Peyer's patch (tissue), 4 donors: ENCODE data around the gene PLAAT1. TPM values are rescaled to one million over a fixed set of nuclear protein-coding genes. Genes with fewer than 3 reads are reported as not detected.

Experiments
- DNase-seq, 3 donors: peaks; one replicate each; pipeline ENCODE4 v3.0.0-alpha.2; 2017 to 2019
- H3K27ac ChIP-seq, 4 donors: fragments of 200-600 bp; sonication (generic); one replicate each; pipeline ENCODE4 v1.5.1; 2016 to 2019
- H3K27me3 ChIP-seq, 2 donors: fragments of 200-600 bp; sonication (generic); one replicate each; pipeline ENCODE4 v1.5.1; 2019
- H3K36me3 ChIP-seq, 3 donors: fragments of 200-600 bp; sonication (generic); one replicate each; pipeline ENCODE4 v1.5.1; 2016 to 2019
- H3K4me1 ChIP-seq, 4 donors: fragments of 200-600 bp; sonication (generic); one replicate each; pipeline ENCODE4 v1.5.1; 2016 to 2019
- H3K4me3 ChIP-seq, 4 donors: fragments of 200-600 bp; sonication (generic); 1 replicate in 3 of 4; 2 replicates in 1 of 4; pipeline ENCODE4 v1.5.1; 2016 to 2019; ENCODE audit warnings: mild to moderate bottlenecking in 1 of 4
- H3K9me3 ChIP-seq, 4 donors: fragments of 200-600 bp; sonication (generic); one replicate each; pipeline ENCODE4 v1.5.1; 2016 to 2019; ENCODE audit warnings: mild to moderate bottlenecking in 1 of 4
- POLR2A ChIP-seq, 2 donors: fragments of 450-650 bp; IDR thresholded peaks; one replicate each; pipeline ENCODE4 v1.5.1; 2017; ENCODE audit warnings: antibody characterized with exemption in 2 of 2, mild to moderate bottlenecking in 2 of 2, moderate library complexity in 2 of 2
- total RNA-seq, 4 donors: library from RNA; depleted of rRNA; stranded (reverse); fragments of >200 nt; gene quantifications; one replicate each; pipeline ENCODE4 v1.1.0, GENCODE V29; 2016
- TF ChIP-seq, protein P1 (sequence below), 6 experiments: fragments of 450-650 bp in 4 of 6; fragments of 200-600 bp in 2 of 6; sonication (generic) in 1 of 6; IDR thresholded peaks; one replicate each; pipeline ENCODE4 v1.5.1; 2017 to 2019; ENCODE audit warnings: antibody characterized with exemption in 6 of 6, mild to moderate bottlenecking in 3 of 6, moderate library complexity in 1 of 6

Gene PLAAT1
- total RNA-seq, 4 donors from 2014 or later, result not detected

DNA sequence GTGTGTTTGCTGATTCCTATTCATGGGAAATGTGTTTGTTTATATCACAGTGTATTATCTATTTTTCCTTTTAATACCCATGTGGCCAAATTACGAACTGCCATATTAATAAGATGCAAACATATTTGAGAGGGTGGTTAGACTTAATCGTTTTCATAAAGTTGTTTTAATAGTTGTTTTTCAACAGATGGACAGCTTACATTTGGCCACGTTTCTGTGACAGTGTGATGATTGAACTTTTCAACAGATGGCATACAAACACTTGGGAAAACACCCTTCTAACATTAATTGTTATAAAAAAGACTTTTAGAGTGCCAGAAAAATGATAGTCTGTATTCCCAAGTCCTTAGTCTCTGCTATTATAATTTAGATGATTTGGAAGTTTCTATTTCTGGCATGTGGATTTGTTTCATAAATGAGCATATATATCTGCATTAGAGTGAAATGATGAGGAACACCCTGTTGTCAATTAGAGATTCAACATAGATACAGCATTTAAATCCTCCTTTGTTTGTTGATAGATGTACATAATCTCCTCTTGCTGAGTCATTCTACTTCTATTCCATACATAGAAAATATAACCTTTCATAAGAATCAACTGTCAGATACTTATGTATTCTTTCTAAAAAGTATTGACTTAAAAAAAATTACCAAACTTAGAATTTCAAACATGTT, 13.1 kb downstream of the PLAAT1 start:
- no peaks in the 10 kb centered on the region for H3K27me3 ChIP-seq
- no peak overlapping the region for H3K4me3 ChIP-seq
- H3K27ac ChIP-seq, result no peak overlapping the region
- H3K36me3 ChIP-seq, result no peaks in the 10 kb centered on the region
- TF ChIP-seq POLR2A (IDR thresholded peaks at IDR 0.05), result no peak
- TF ChIP-seq, protein P1, sequence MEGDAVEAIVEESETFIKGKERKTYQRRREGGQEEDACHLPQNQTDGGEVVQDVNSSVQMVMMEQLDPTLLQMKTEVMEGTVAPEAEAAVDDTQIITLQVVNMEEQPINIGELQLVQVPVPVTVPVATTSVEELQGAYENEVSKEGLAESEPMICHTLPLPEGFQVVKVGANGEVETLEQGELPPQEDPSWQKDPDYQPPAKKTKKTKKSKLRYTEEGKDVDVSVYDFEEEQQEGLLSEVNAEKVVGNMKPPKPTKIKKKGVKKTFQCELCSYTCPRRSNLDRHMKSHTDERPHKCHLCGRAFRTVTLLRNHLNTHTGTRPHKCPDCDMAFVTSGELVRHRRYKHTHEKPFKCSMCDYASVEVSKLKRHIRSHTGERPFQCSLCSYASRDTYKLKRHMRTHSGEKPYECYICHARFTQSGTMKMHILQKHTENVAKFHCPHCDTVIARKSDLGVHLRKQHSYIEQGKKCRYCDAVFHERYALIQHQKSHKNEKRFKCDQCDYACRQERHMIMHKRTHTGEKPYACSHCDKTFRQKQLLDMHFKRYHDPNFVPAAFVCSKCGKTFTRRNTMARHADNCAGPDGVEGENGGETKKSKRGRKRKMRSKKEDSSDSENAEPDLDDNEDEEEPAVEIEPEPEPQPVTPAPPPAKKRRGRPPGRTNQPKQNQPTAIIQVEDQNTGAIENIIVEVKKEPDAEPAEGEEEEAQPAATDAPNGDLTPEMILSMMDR (IDR thresholded peaks at IDR 0.05), result no peak
- DNase-seq, result no peak
- peaks cover 0 to 4% (median 0%) of the 10 kb centered on the region in 4 donors for H3K9me3 ChIP-seq
- no peaks in the 10 kb centered on the region for H3K4me1 ChIP-seq

DNA sequence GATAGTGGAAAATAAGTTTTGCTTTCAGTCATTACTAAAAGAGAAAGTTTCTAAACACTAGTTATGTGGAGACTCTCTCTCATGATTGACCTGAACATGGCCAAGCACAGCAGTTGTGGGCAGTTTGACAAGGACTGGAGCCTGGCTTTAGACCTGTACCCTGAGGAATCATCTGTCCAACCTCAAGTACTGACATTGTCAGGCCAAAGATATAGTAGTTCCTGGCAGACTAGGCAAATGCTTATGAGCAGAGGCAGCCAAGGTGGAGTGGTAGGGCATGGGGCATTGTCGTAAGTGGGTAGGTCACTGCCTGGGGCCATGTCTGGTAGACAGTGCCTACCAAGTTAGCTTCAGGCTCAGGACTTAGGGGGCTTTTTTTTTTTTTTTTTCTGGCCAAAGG, 20.9 kb downstream of the PLAAT1 start:
- Histone ChIP-seq H3K4me1 (no peaks in the 10 kb centered on the region), H3K9me3 (no peaks in the 10 kb centered on the region), H3K4me3 (no peak overlapping the region), H3K27ac (no peak overlapping the region), H3K36me3 (no peaks in the 10 kb centered on the region), H3K27me3 (no peaks in the 10 kb centered on the region)
- DNase-seq, result no peak
- TF ChIP-seq, protein P1 (IDR thresholded peaks at IDR 0.05), result no peak
- TF ChIP-seq POLR2A (IDR thresholded peaks at IDR 0.05), result no peak

DNA sequence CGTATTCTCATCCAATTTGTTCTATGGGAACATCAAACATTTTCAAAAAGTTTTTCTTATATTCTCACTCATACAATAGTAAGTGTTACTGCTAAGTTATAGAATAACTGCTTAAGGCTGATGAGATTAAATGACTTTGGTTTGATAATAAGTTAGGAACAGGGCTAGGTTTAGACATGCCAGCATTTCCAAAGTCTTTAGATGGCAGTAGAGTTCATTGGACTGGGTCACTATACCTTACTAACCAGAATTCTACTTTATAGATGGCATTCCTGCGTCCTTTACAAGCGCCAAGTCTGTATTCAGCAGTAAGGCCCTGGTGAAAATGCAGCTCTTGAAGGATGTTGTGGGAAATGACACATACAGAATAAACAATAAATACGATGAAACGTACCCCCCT, 21.7 kb downstream of the PLAAT1 start:
- no peak for TF ChIP-seq POLR2A (IDR thresholded peaks at IDR 0.05)
- TF ChIP-seq, protein P1 (IDR thresholded peaks at IDR 0.05), result no peak
- Histone ChIP-seq H3K4me1 (no peaks in the 10 kb centered on the region), H3K36me3 (no peaks in the 10 kb centered on the region), H3K4me3 (no peak overlapping the region), H3K27ac (no peak overlapping the region), H3K27me3 (no peaks in the 10 kb centered on the region), H3K9me3 (no peaks in the 10 kb centered on the region)
- DNase-seq, result no peak

DNA sequence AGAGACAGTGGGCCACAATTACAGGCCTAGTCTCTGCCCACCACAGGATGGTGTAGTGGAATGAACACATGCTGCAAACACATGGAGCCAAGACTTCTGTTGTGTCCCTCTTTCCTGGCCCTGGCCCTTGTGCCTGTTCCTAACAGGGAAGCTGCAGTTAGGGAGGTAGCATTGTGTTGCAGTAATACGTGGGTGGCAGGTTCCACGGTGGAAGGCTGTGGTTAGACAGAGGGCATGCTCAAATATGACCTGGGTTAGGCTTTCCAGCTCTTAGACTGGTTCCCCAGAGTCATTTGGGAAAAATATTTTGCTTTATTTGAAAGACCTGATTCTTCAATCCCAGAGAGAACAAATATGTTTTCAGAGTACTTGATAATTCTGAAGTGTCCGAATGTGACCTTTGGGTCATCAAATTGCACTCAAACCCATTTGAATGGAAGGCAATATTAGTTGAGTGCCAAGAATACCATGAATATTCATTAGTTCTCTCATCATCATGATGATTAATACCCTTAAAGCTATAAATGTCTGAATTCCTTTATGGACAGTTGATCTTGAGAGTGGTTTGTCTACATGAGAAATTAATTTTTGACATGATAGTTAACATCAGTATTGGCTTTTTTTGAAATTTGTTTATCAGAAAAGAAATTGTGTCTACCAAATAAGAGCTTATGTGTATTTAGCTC, 28.5 kb downstream of the PLAAT1 start:
- no peaks in the 10 kb centered on the region for H3K36me3 ChIP-seq
- H3K27ac ChIP-seq, result no peak overlapping the region
- no peak for DNase-seq
- H3K27me3 ChIP-seq, result no peaks in the 10 kb centered on the region
- no peaks in the 10 kb centered on the region for H3K9me3 ChIP-seq
- no peak overlapping the region for H3K4me3 ChIP-seq
- TF ChIP-seq, protein P1 (IDR thresholded peaks at IDR 0.05), result no peak
- no peak for TF ChIP-seq POLR2A (IDR thresholded peaks at IDR 0.05)
- no peaks in the 10 kb centered on the region for H3K4me1 ChIP-seq

DNA sequence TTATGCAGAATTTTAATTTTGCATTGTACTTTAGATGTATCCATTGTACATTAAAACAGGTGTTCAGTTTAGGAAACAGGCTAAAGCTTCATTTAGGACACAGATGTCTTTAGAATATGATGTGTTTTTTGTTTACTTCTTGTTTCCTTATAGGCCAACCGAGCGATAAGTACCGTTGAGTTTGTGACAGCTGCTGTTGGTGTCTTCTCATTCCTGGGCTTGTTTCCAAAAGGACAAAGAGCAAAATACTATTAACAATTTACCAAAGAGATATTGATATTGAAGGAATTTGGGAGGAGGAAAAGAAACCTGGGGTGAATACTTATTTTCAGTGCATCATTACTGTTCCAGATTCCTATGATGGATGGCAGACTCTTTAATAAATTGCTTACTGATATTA, 29.4 kb downstream of the PLAAT1 start:
- Histone ChIP-seq H3K4me1 (no peaks in the 10 kb centered on the region), H3K27me3 (no peaks in the 10 kb centered on the region), H3K4me3 (no peak overlapping the region), H3K36me3 (no peaks in the 10 kb centered on the region), H3K9me3 (no peaks in the 10 kb centered on the region), H3K27ac (no peak overlapping the region)
- TF ChIP-seq, protein P1 (IDR thresholded peaks at IDR 0.05), result no peak
- no peak for DNase-seq
